GM10248 (cell line): ENCODE results near the gene BBS1.

Source experiments
- CTCF ChIA-PET: fragments of 300-600 bp; sonication (Branson Sonifier 250); formaldehyde crosslinking; extraction: SDS; loops from one replicate; lab custom pipeline; 2021; ENCODE audit warnings: antibody characterized with exemption; lab: Yijun Ruan, JAX
- POLR2A ChIA-PET: fragments of 350-650 bp; sonication (Branson Sonifier 250); formaldehyde crosslinking; extraction: SDS; loops from one replicate; lab custom pipeline; 2020; ENCODE audit warnings: antibody characterized with exemption; lab: Yijun Ruan, JAX
- DNase-seq: peaks from one replicate; pipeline ENCODE4 v3.0.0; 2012; ENCODE audit errors: extremely low spot score
- CTCF ChIP-seq: IDR thresholded peaks from 2 replicates; pipeline ENCODE4 v1.5.1; 2012; ENCODE audit warnings: mild to moderate bottlenecking, low read depth; ENCODE audit errors: extremely low read depth, missing control alignments, control extremely low read depth

Gene BBS1

GRCh38 chr11:66561178-66561974 lies 50.9 kb downstream of the BBS1 start:
- no peak for DNase-seq
- ChIA-PET POLR2A (interaction anchor here (1.0 kb wide), 2 partner anchors 55 to 117 kb away, joined by 3 read pairs; partner anchors contain the start of genes RBM14 and RBM4B), CTCF (interaction anchor here (0.8 to 2.6 kb wide), 5 partner anchors 8 to 117 kb away, joined by 3 to 11 read pairs (median 6); partner anchors contain the start of genes CTSF and ZDHHC24)
- TF ChIP-seq CTCF, result no peak

GRCh38 chr11:66561975-66562248 lies 51.5 kb downstream of the BBS1 start:
- TF ChIP-seq CTCF, result no peak
- DNase-seq, result no peak
- ChIA-PET CTCF (interaction anchor here (1.0 to 2.6 kb wide), 4 partner anchors 8 to 117 kb away, joined by 3 to 11 read pairs (median 6); partner anchors contain the start of genes CTSF and ZDHHC24), POLR2A (interaction anchor here (1.0 kb wide), 2 partner anchors 54 to 116 kb away, joined by 3 read pairs; partner anchors contain the start of genes RBM14 and RBM4B)

GRCh38 chr11:66562275-66562674 lies 51.8 kb downstream of the BBS1 start:
- CTCF ChIA-PET, result interaction anchor here (1.0 to 2.5 kb wide), 3 partner anchors 15 to 116 kb away, joined by 3 to 11 read pairs (median 6); partner anchors contain the start of gene ZDHHC24
- no peak for TF ChIP-seq CTCF
- POLR2A ChIA-PET, result interaction anchor here (1.0 kb wide), 2 partner anchors 54 to 116 kb away, joined by 3 read pairs; partner anchors contain the start of genes RBM14 and RBM4B
- DNase-seq, result no peak

GRCh38 chr11:66562907-66563583 lies 52.6 kb downstream of the BBS1 start:
- CTCF ChIA-PET, result interaction anchor here (1.0 to 2.5 kb wide), 4 partner anchors 14 to 126 kb away, joined by 3 to 11 read pairs (median 4); partner anchors contain the start of gene ZDHHC24
- POLR2A ChIA-PET, result no interaction called here
- DNase-seq, result no peak
- no peak for TF ChIP-seq CTCF

- no peak for DNase-seq
- TF ChIP-seq CTCF, result no peak
- ChIA-PET POLR2A (no interaction called here), CTCF (interaction anchor here (1.0 to 2.5 kb wide), 2 partner anchors 14 to 125 kb away, joined by 3 to 11 read pairs; no protein-coding TSS in a partner anchor)
These were observed 53.4 kb downstream of the BBS1 start for GRCh38 chr11:66563832-66564231.

- no peak for TF ChIP-seq CTCF
- CTCF ChIA-PET, result interaction anchor here (0.7 kb wide), 1 partner anchor 9 kb away, joined by 3 read pairs; no protein-coding TSS in a partner anchor
- POLR2A ChIA-PET, result no interaction called here
- DNase-seq, result no peak
These were observed 54.1 kb downstream of the BBS1 start for GRCh38 chr11:66564538-66564937.
